Mesodermal cell (in vitro differentiated cells): Measurements from ENCODE around the gene PAIP1.
"Not testable (repeated sequence)": the region's sequence is repeated elsewhere in the genome, so short reads cannot be mapped to it uniquely, and the experiment has no call there.

ENCODE experiments used
- H3K27ac ChIP-seq: 2 replicates; pipeline ENCODE4 v1.7.0; 2013; ENCODE audit warnings: mild to moderate bottlenecking, low read depth, low read length, moderate library complexity; ENCODE audit not compliant: severe bottlenecking
- H3K36me3 ChIP-seq: 2 replicates; pipeline ENCODE4 v1.7.1; 2013; ENCODE audit warnings: mild to moderate bottlenecking, low read length, moderate library complexity; ENCODE audit not compliant: control insufficient read depth, insufficient read depth
- H3K4me1 ChIP-seq: one replicate; pipeline ENCODE4 v1.7.1; 2013; ENCODE audit warnings: mild to moderate bottlenecking, low read length; ENCODE audit not compliant: insufficient read depth, control insufficient read depth, poor library complexity, severe bottlenecking
- H3K4me3 ChIP-seq: 2 replicates; pipeline ENCODE4 v1.7.0; 2013; ENCODE audit warnings: low read length, control low read depth, mild to moderate bottlenecking; ENCODE audit not compliant: insufficient read depth, poor library complexity, severe bottlenecking; ENCODE audit errors: extremely low read depth
- H3K9me3 ChIP-seq: 2 replicates; pipeline ENCODE4 v1.7.1; 2013; ENCODE audit warnings: mild to moderate bottlenecking, low read length, moderate library complexity; ENCODE audit not compliant: control insufficient read depth
- WGBS, 2 experiments: methylation state at CpG; one replicate each; pipeline ENCODE4 v1.1.5; 2013; ENCODE audit warnings: missing lambda C conversion rate in 2 of 2; ENCODE audit not compliant: insufficient coverage in 2 of 2; 5-methylcytosine and 5-hydroxymethylcytosine counted together

The PAIP1 gene

GRCh38 chr5:43570450-43571158 lies 13.7 kb upstream of the PAIP1 start:
- no peaks in the 10 kb centered on the region for H3K4me1 ChIP-seq
- 92 to 100% methylated on average over 4 of the region's 8 CpGs for WGBS, 2 experiments
- H3K4me3 ChIP-seq = no peak overlapping the region
- no peaks in the 10 kb centered on the region for H3K9me3 ChIP-seq
- no peaks in the 10 kb centered on the region for H3K36me3 ChIP-seq
- H3K27ac ChIP-seq = no peak overlapping the region

GRCh38 chr5:43569236-43569746 lies 12.4 kb upstream of the PAIP1 start:
- H3K4me3 ChIP-seq = no peak overlapping the region
- H3K4me1 ChIP-seq = no peaks in the 10 kb centered on the region
- no peaks in the 10 kb centered on the region for H3K36me3 ChIP-seq
- WGBS, 2 experiments = 83 to 100% methylated on average over 1 of the region's 4 CpGs
- no peak overlapping the region for H3K27ac ChIP-seq
- H3K9me3 ChIP-seq = no peaks in the 10 kb centered on the region

GRCh38 chr5:43567967-43568366 lies 11.1 kb upstream of the PAIP1 start:
- no peaks in the 10 kb centered on the region for H3K4me1 ChIP-seq
- 86 to 87% methylated on average over 3 of the region's 3 CpGs for WGBS, 2 experiments
- no peaks in the 10 kb centered on the region for H3K36me3 ChIP-seq
- no peak overlapping the region for H3K4me3 ChIP-seq
- no peaks in the 10 kb centered on the region for H3K9me3 ChIP-seq
- H3K27ac ChIP-seq = no peak overlapping the region

GRCh38 chr5:43565043-43565442 lies 8.2 kb upstream of the PAIP1 start:
- WGBS, 2 experiments = 90 to 95% methylated on average over 4 to 5 of the region's 5 CpGs
- no peaks in the 10 kb centered on the region for H3K36me3 ChIP-seq
- H3K4me3 ChIP-seq = no peak overlapping the region
- H3K4me1 ChIP-seq = no peaks in the 10 kb centered on the region
- no peaks in the 10 kb centered on the region for H3K9me3 ChIP-seq
- H3K27ac ChIP-seq = no peak overlapping the region

- WGBS, 2 experiments = 40% methylated on average over 1 of the region's 5 CpGs; no CpG with 5 or more reads in 1 of the 2 experiments
- Histone ChIP-seq H3K9me3 (no peaks in the 10 kb centered on the region), H3K4me1 (no peaks in the 10 kb centered on the region), H3K4me3 (no peak overlapping the region), H3K27ac (no peak overlapping the region), H3K36me3 (no peaks in the 10 kb centered on the region)
Observed at GRCh38 chr5:43564289-43564850, 7.5 kb upstream of the PAIP1 start.

GRCh38 chr5:43563321-43563720 lies 6.4 kb upstream of the PAIP1 start:
- Histone ChIP-seq H3K36me3 (no peaks in the 10 kb centered on the region), H3K4me1 (no peaks in the 10 kb centered on the region), H3K27ac (no peak overlapping the region), H3K4me3 (no peak overlapping the region), H3K9me3 (no peaks in the 10 kb centered on the region)
- 88 to 92% methylated on average over 3 of the region's 3 CpGs for WGBS, 2 experiments

- no peak overlapping the region for H3K4me3 ChIP-seq
- H3K36me3 ChIP-seq = no peaks in the 10 kb centered on the region
Observed at GRCh38 chr5:43561356-43561755, 4.5 kb upstream of the PAIP1 start.

GRCh38 chr5:43560128-43560527 lies 3.3 kb upstream of the PAIP1 start:
- Histone ChIP-seq H3K4me1 (no peaks in the 10 kb centered on the region), H3K4me3 (no peak overlapping the region), H3K27ac (no peak overlapping the region), H3K9me3 (no peaks in the 10 kb centered on the region), H3K36me3 (peaks cover under 1% of the 10 kb centered on the region)
- 85 to 89% methylated on average over 1 of the region's 2 CpGs for WGBS, 2 experiments

More at GRCh38 chr5:43561356-43561755, 4.5 kb upstream of the PAIP1 start:
- Histone ChIP-seq H3K4me1 (no peaks in the 10 kb centered on the region), H3K27ac (no peak overlapping the region), H3K9me3 (no peaks in the 10 kb centered on the region)

- H3K4me1 ChIP-seq, H3K9me3 ChIP-seq: not testable (repeated sequence)
- Histone ChIP-seq H3K4me3 (peak overlapping the region; percentile 83), H3K27ac (peak overlapping the region; percentile 94), H3K36me3 (peaks cover 36% of the 10 kb centered on the region)
- 0% methylated on average over 11 to 15 of the region's 30 CpGs for WGBS, 2 experiments
Observed at GRCh38 chr5:43556607-43556856, 345 bp downstream of the PAIP1 start.

- peaks cover 40% of the 10 kb centered on the region for H3K36me3 ChIP-seq
- H3K9me3 ChIP-seq = no peaks in the 10 kb centered on the region
- no peaks in the 10 kb centered on the region for H3K4me1 ChIP-seq
- peak overlapping the region; percentile 83 for H3K4me3 ChIP-seq
- WGBS, 2 experiments = 0 to 1% methylated on average over 24 to 25 of the region's 44 CpGs
- peak overlapping the region; percentile 94 for H3K27ac ChIP-seq
Observed at GRCh38 chr5:43555895-43556606, 826 bp downstream of the PAIP1 start.

GRCh38 chr5:43554497-43554896 lies 2.4 kb downstream of the PAIP1 start:
- no peak overlapping the region for H3K27ac ChIP-seq
- 100% methylated on average over 1 of the region's 1 CpG for WGBS, 2 experiments

More at GRCh38 chr5:43554497-43554896, 2.4 kb downstream of the PAIP1 start:
- Histone ChIP-seq H3K9me3 (no peaks in the 10 kb centered on the region), H3K36me3 (peaks cover 56% of the 10 kb centered on the region), H3K4me3 (peak overlapping the region; percentile 83), H3K4me1 (no peaks in the 10 kb centered on the region)
